Measurements from ENCODE around the gene IL1RL1. TPM values are rescaled to one million over a fixed set of nuclear protein-coding genes. Genes with fewer than 3 reads are reported as not detected.

IL1RL1 gene
- total and polyA plus RNA-seq, 2 donors (not counting 1 experiment from before 2014, with no cell fraction given): 0.02 to 0.50 TPM

GRCh38 chr2:102279391-102279735 is 32.0 kb upstream of the IL1RL1 start:
- Histone ChIP-seq H3K4me1 (ENCODE audit: control insufficient read depth, extremely low read depth, insufficient read depth, low read length) (no peaks in the 10 kb centered on the region), H4K20me1 (ENCODE audit: control insufficient read depth, extremely low read depth, insufficient read depth, low read length) (no peaks in the 10 kb centered on the region), H3K4me2 (ENCODE audit: extremely low read depth, insufficient read depth, low read length) (no peak overlapping the region), H2AFZ (ENCODE audit: low read length) (no peak overlapping the region), H3K27me3 (ENCODE audit: control insufficient read depth, insufficient read depth, low read length) (peaks cover 2% of the 10 kb centered on the region), H3K27ac (ENCODE audit: insufficient read depth, low read length) (no peak overlapping the region), H3K36me3 (ENCODE audit: control insufficient read depth, insufficient read depth, low read length) (no peaks in the 10 kb centered on the region), H3K79me2 (ENCODE audit: control insufficient read depth, insufficient read depth, low read length) (no peaks in the 10 kb centered on the region), H3K4me3 (replicated peaks in 1 of 4; ENCODE audit: control extremely low read depth in 1 of 4, insufficient read depth in 1 of 4, low read depth in 3 of 4, low read length in 4 of 4) (no peak overlapping the region), H3K9me3 (ENCODE audit: control insufficient read depth, insufficient read depth, low read depth, low read length) (no peaks in the 10 kb centered on the region), H3K9ac (ENCODE audit: insufficient read depth, low read length) (no peak overlapping the region)
- DNase-seq (ENCODE audit: low read depth in 2 of 2): peak in 1 of 2 donors; percentile 48
- TF ChIP-seq EZH2 (IDR thresholded peaks at IDR 0.05; ENCODE audit: low read length, missing control alignments): no peak
- TF ChIP-seq, protein P1, sequence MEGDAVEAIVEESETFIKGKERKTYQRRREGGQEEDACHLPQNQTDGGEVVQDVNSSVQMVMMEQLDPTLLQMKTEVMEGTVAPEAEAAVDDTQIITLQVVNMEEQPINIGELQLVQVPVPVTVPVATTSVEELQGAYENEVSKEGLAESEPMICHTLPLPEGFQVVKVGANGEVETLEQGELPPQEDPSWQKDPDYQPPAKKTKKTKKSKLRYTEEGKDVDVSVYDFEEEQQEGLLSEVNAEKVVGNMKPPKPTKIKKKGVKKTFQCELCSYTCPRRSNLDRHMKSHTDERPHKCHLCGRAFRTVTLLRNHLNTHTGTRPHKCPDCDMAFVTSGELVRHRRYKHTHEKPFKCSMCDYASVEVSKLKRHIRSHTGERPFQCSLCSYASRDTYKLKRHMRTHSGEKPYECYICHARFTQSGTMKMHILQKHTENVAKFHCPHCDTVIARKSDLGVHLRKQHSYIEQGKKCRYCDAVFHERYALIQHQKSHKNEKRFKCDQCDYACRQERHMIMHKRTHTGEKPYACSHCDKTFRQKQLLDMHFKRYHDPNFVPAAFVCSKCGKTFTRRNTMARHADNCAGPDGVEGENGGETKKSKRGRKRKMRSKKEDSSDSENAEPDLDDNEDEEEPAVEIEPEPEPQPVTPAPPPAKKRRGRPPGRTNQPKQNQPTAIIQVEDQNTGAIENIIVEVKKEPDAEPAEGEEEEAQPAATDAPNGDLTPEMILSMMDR (conservative IDR thresholded peaks at IDR 0.05 in 1 of 2, IDR thresholded peaks at IDR 0.05 in 1 of 2; ENCODE audit: low read depth in 1 of 2, low read length in 2 of 2): no peak

DNA sequence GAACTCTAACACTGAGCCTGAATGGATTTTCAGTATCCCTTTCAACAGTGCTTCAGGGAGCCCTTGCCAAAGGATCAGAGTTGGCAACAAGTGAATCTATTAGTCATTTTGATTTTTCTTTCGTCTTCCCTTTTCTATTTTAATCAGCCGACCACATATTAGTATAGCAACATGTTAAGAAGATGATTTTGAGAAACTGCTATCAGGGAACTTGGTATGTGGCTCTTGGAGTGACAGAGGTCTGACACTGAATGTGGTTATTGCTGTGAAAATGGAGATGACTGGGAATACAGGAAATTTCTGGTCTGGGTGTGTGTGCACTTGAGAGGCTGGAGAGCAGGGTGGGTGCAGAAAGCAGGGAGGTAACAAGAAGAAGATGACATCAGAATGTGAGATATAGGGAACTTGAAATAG is 28.7 kb upstream of the IL1RL1 start:
- no peak overlapping the region for H3K9ac ChIP-seq (ENCODE audit: insufficient read depth, low read length)
- H3K4me1 ChIP-seq (ENCODE audit: control insufficient read depth, extremely low read depth, insufficient read depth, low read length): no peaks in the 10 kb centered on the region
- H3K79me2 ChIP-seq (ENCODE audit: control insufficient read depth, insufficient read depth, low read length): no peaks in the 10 kb centered on the region
- H3K27me3 ChIP-seq (ENCODE audit: control insufficient read depth, insufficient read depth, low read length): peaks cover 2% of the 10 kb centered on the region
- TF ChIP-seq, protein P1 (conservative IDR thresholded peaks at IDR 0.05 in 1 of 2, IDR thresholded peaks at IDR 0.05 in 1 of 2; ENCODE audit: low read depth in 1 of 2, low read length in 2 of 2): no peak
- TF ChIP-seq EZH2 (IDR thresholded peaks at IDR 0.05; ENCODE audit: low read length, missing control alignments): no peak
- no peak overlapping the region for H2AFZ ChIP-seq (ENCODE audit: low read length)
- H3K9me3 ChIP-seq (ENCODE audit: control insufficient read depth, insufficient read depth, low read depth, low read length): no peaks in the 10 kb centered on the region
- H3K27ac ChIP-seq (ENCODE audit: insufficient read depth, low read length): no peak overlapping the region
- H4K20me1 ChIP-seq (ENCODE audit: control insufficient read depth, extremely low read depth, insufficient read depth, low read length): no peaks in the 10 kb centered on the region
- H3K4me2 ChIP-seq (ENCODE audit: extremely low read depth, insufficient read depth, low read length): no peak overlapping the region
- no peaks in the 10 kb centered on the region for H3K36me3 ChIP-seq (ENCODE audit: control insufficient read depth, insufficient read depth, low read length)
- peak in 1 of 2 donors; percentile 43 for DNase-seq (ENCODE audit: low read depth in 2 of 2)
- H3K4me3 ChIP-seq (replicated peaks in 1 of 4; ENCODE audit: control extremely low read depth in 1 of 4, insufficient read depth in 1 of 4, low read depth in 3 of 4, low read length in 4 of 4): no peak overlapping the region

- peak in 1 of 2 donors; percentile 24 for DNase-seq (ENCODE audit: low read depth in 2 of 2)
These were observed 27.4 kb upstream of the IL1RL1 start for GRCh38 chr2:102283996-102284395.

More at GRCh38 chr2:102283996-102284395, 27.4 kb upstream of the IL1RL1 start:
- Histone ChIP-seq H3K79me2 (ENCODE audit: control insufficient read depth, insufficient read depth, low read length) (no peaks in the 10 kb centered on the region), H3K36me3 (ENCODE audit: control insufficient read depth, insufficient read depth, low read length) (no peaks in the 10 kb centered on the region), H3K4me1 (ENCODE audit: control insufficient read depth, extremely low read depth, insufficient read depth, low read length) (no peaks in the 10 kb centered on the region), H3K4me2 (ENCODE audit: extremely low read depth, insufficient read depth, low read length) (no peak overlapping the region), H3K4me3 (replicated peaks in 1 of 4; ENCODE audit: control extremely low read depth in 1 of 4, insufficient read depth in 1 of 4, low read depth in 3 of 4, low read length in 4 of 4) (no peak overlapping the region), H4K20me1 (ENCODE audit: control insufficient read depth, extremely low read depth, insufficient read depth, low read length) (no peaks in the 10 kb centered on the region), H3K27ac (ENCODE audit: insufficient read depth, low read length) (no peak overlapping the region), H2AFZ (ENCODE audit: low read length) (no peak overlapping the region), H3K27me3 (ENCODE audit: control insufficient read depth, insufficient read depth, low read length) (peaks cover 2% of the 10 kb centered on the region), H3K9me3 (ENCODE audit: control insufficient read depth, insufficient read depth, low read depth, low read length) (no peaks in the 10 kb centered on the region), H3K9ac (ENCODE audit: insufficient read depth, low read length) (no peak overlapping the region)
- TF ChIP-seq, protein P1 (conservative IDR thresholded peaks at IDR 0.05 in 1 of 2, IDR thresholded peaks at IDR 0.05 in 1 of 2; ENCODE audit: low read depth in 1 of 2, low read length in 2 of 2): no peak
- no peak for TF ChIP-seq EZH2 (IDR thresholded peaks at IDR 0.05; ENCODE audit: low read length, missing control alignments)

Data from fibroblast of lung (primary cell).